HepG2 (cell line): Measurements from ENCODE around the gene TIMM13. TPM values are rescaled to one million over a fixed set of nuclear protein-coding genes. Genes with fewer than 3 reads are reported as not detected.
A peak's percentile ranks its signal among the peaks of the same experiment; 100 is the strongest.

Experiments
- CCAR2 ChIP-seq: fragments of 200-400 bp; formaldehyde crosslinking; optimal IDR thresholded peaks from 2 replicates; pipeline ENCODE3; 2018; ENCODE audit warnings: low read depth, mild to moderate bottlenecking, low read length, moderate library complexity
- DNMT3B ChIP-seq: conservative IDR thresholded peaks from 2 replicates; pipeline ENCODE4 v1.6.1; 2016; ENCODE audit warnings: missing biosample characterization, control low read depth
- ELF1 ChIP-seq: sonication (generic); formaldehyde crosslinking; IDR thresholded peaks from 2 replicates; pipeline ENCODE4 v1.4.0; 2020; ENCODE audit warnings: missing genetic modification reagents
- FOXO1 ChIP-seq: sonication (generic); formaldehyde crosslinking; IDR thresholded peaks from 2 replicates; pipeline ENCODE4 v1.4.0; 2020; ENCODE audit warnings: missing genetic modification reagents
- GATAD2A ChIP-seq: IDR thresholded peaks from 2 replicates; pipeline ENCODE4 v1.6.1; 2016
- KLF12 ChIP-seq: sonication (generic); formaldehyde crosslinking; IDR thresholded peaks from 2 replicates; pipeline ENCODE4 v1.4.0; 2020; ENCODE audit warnings: missing genetic modification reagents, borderline replicate concordance
- MAZ ChIP-seq, 2 experiments: sonication (generic) in 1 of 2; formaldehyde crosslinking in 1 of 2; IDR thresholded peaks; 2 replicates each; pipeline versions ENCODE4 v1.5.0 to v1.6.1; 2012 to 2020; ENCODE audit warnings: low read depth in 2 of 2, mild to moderate bottlenecking in 2 of 2, borderline replicate concordance in 1 of 2, improper control_type of control experiment in 1 of 2, low read length in 1 of 2, missing genetic modification reagents in 1 of 2, moderate library complexity in 1 of 2
- MEF2D ChIP-seq: sonication (generic); formaldehyde crosslinking; IDR thresholded peaks from 2 replicates; pipeline ENCODE4 v1.5.1; 2020; ENCODE audit warnings: mild to moderate bottlenecking, missing genetic modification reagents
- MXD3 ChIP-seq: IDR thresholded peaks from 2 replicates; pipeline ENCODE4 v1.6.1; 2016; ENCODE audit warnings: mild to moderate bottlenecking, missing biosample characterization, missing genetic modification reagents
- MYC ChIP-seq: sonication (generic); formaldehyde crosslinking; IDR thresholded peaks from 2 replicates; pipeline ENCODE4 v1.9.0; 2021; ENCODE audit warnings: missing genetic modification reagents, borderline replicate concordance
- PAWR ChIP-seq: sonication (generic); formaldehyde crosslinking; IDR thresholded peaks from 2 replicates; pipeline ENCODE4 v1.4.0; 2020; ENCODE audit warnings: missing genetic modification reagents, mild to moderate bottlenecking, borderline replicate concordance
- RAD21 ChIP-seq: fragments of 450-650 bp; formaldehyde crosslinking; IDR thresholded peaks from 2 replicates; pipeline ENCODE4 v1.5.0; 2020; ENCODE audit warnings: mild to moderate bottlenecking
- TBX3 ChIP-seq: fragments of 450-650 bp; IDR thresholded peaks from 2 replicates; pipeline ENCODE4 v1.6.1; 2017; ENCODE audit warnings: antibody characterized with exemption, mild to moderate bottlenecking, inconsistent platforms, borderline replicate concordance
- TFDP2 ChIP-seq: sonication (generic); formaldehyde crosslinking; IDR thresholded peaks from 2 replicates; pipeline ENCODE4 v1.4.0; 2020; ENCODE audit warnings: missing genetic modification reagents
- ZBTB14 ChIP-seq: sonication (generic); formaldehyde crosslinking; IDR thresholded peaks from 2 replicates; pipeline ENCODE4 v1.4.0; 2020; ENCODE audit warnings: missing genetic modification reagents
- ZNF256 ChIP-seq: sonication (generic); formaldehyde crosslinking; conservative IDR thresholded peaks from 2 replicates; pipeline ENCODE4 v1.4.0; 2020; ENCODE audit warnings: missing genetic modification reagents
- ZNF639 ChIP-seq: conservative IDR thresholded peaks from 2 replicates; pipeline ENCODE4 v1.6.1; 2018; ENCODE audit warnings: missing genetic modification reagents
- ZNF710 ChIP-seq: sonication (generic); formaldehyde crosslinking; IDR thresholded peaks from 2 replicates; pipeline ENCODE4 v1.5.0; 2020; ENCODE audit warnings: mild to moderate bottlenecking, missing genetic modification reagents, borderline replicate concordance
- polyA plus RNA-seq, 8 experiments: library from polyadenylated mRNA; depleted of rRNA in 3 of 8; stranded (reverse) in 7 of 8; unstranded in 1 of 8; fragments of >200 nt; fragmentation: Illumina TruSeq in 4 of 8; extraction: Trizol in 4 of 8; gene quantifications; 2 replicates each; pipeline versions ENCODE4 v1.2.1 to v1.2.3, GENCODE V29; 2011 to 2016; ENCODE audit warnings: low read depth in 4 of 8, missing spikeins in 1 of 8, mixed read lengths in 1 of 8; ENCODE audit not compliant: insufficient read depth in 1 of 8
- total RNA-seq, 5 experiments: library from RNA; depleted of rRNA; stranded (reverse); fragments of >200 nt; fragmentation: Illumina TruSeq; extraction: Trizol; gene quantifications; 2 replicates each; pipeline ENCODE4 v1.2.3, GENCODE V29; 2016; ENCODE audit warnings: low read depth in 1 of 5

The TIMM13 gene
- total and polyA plus RNA-seq, 2 of the 13 experiments (the other 11 are each of a cell fraction or from before 2014, with no cell fraction given) = 48.4 to 108 TPM

- TF ChIP-seq CCAR2 (peak; percentile 100), ELF1 (CRISPR knock-in tag) (peak; percentile 81), GATAD2A (peak; percentile 81), FOXO1 (CRISPR knock-in tag) (0 out of 2 replicates have a peak, but pooled peaks have one; percentile 48), RAD21 (CRISPR knock-in tag) (peak; percentile 62; the same call in 1 of the 2 replicates), KLF12 (CRISPR knock-in tag) (peak; percentile 56; the same call in 1 of the 2 replicates), MAZ (IDR thresholded peaks at IDR 0.05; ENCODE audit: borderline replicate concordance, low read depth, low read length) (peak; percentile 90; the same call in 1 of the 2 replicates), MAZ (CRISPR knock-in tag; IDR thresholded peaks at IDR 0.05; ENCODE audit: low read depth) (peak; percentile 62; the same call in 1 of the 2 replicates), MXD3 (CRISPR knock-in tag) (peak; percentile 85; the same call in 1 of the 2 replicates), PAWR (no peak), MEF2D (CRISPR knock-in tag) (peak; percentile 56; the same call in 1 of the 2 replicates), ZNF710 (CRISPR knock-in tag) (peak; percentile 88), ZNF256 (CRISPR knock-in tag) (no peak), DNMT3B (0 out of 2 replicates have a peak, but pooled peaks have one; percentile 32), ZBTB14 (no peak), ZNF639 (CRISPR knock-in tag) (no peak), TFDP2 (CRISPR knock-in tag) (peak; percentile 99), MYC (CRISPR knock-in tag) (peak; percentile 74), TBX3 (peak; percentile 53; the same call in 1 of the 2 replicates)
Measured at GRCh38 chr19:2462635-2463421, 35.4 kb upstream of the TIMM13 start (continued).
